HG03521 (cell line): ENCODE measurements around the gene SLC34A1.

ENCODE experiments used
- ATAC-seq: cut with Tn5 transposase; IDR thresholded peaks from one replicate; pipeline ENCODE4 v1.9.1; 2021; ENCODE audit warnings: mild to moderate bottlenecking, moderate library complexity; ENCODE audit not compliant: unreplicated experiment

The SLC34A1 gene

GRCh38 chr5:177430140-177430951 lies 46.1 kb downstream of the SLC34A1 start:
- no peak for ATAC-seq

- no peak for ATAC-seq
These were observed 46.7 kb downstream of the SLC34A1 start for GRCh38 chr5:177430972-177431316.

GRCh38 chr5:177431317-177432142 lies 47.3 kb downstream of the SLC34A1 start:
- ATAC-seq, result peak; percentile 28

- ATAC-seq, result no peak
These were observed 48.1 kb downstream of the SLC34A1 start for GRCh38 chr5:177432143-177432838.

- ATAC-seq, result no peak
These were observed 48.8 kb downstream of the SLC34A1 start for GRCh38 chr5:177432839-177433657.

GRCh38 chr5:177433658-177434217 lies 49.5 kb downstream of the SLC34A1 start:
- no peak for ATAC-seq

GRCh38 chr5:177434437-177434836 lies 50.2 kb downstream of the SLC34A1 start:
- ATAC-seq, result no peak

- no peak for ATAC-seq
These were observed 50.9 kb downstream of the SLC34A1 start for GRCh38 chr5:177434942-177435738.

GRCh38 chr5:177435847-177436536 lies 51.8 kb downstream of the SLC34A1 start:
- no peak for ATAC-seq

GRCh38 chr5:177437623-177438022 lies 53.4 kb downstream of the SLC34A1 start:
- no peak for ATAC-seq

- ATAC-seq, result no peak
These were observed 54.2 kb downstream of the SLC34A1 start for GRCh38 chr5:177438468-177438867.

GRCh38 chr5:177439518-177440053 lies 55.4 kb downstream of the SLC34A1 start:
- ATAC-seq, result no peak

GRCh38 chr5:177440211-177440989 lies 56.2 kb downstream of the SLC34A1 start:
- no peak for ATAC-seq

GRCh38 chr5:177440990-177441780 lies 57.0 kb downstream of the SLC34A1 start:
- ATAC-seq, result no peak

GRCh38 chr5:177442066-177442826 lies 58.0 kb downstream of the SLC34A1 start:
- no peak for ATAC-seq
